ENCODE results near the gene MME. TPM values are rescaled to one million over a fixed set of nuclear protein-coding genes. Genes with fewer than 3 reads are reported as not detected.

The MME gene
- total and polyA plus RNA-seq, 2 of the 8 experiments (the other 6 are each of a cell fraction or from before 2014, with no cell fraction given), result 5.0 to 39.6 TPM

- TF ChIP-seq RXRA (IDR thresholded peaks at IDR 0.05; ENCODE audit: insufficient read depth, low read depth, low read length) (no peak), ZNF274 (IDR thresholded peaks at IDR 0.05; ENCODE audit: borderline replicate concordance, extremely low read depth, low read length) (no peak), GABPA (IDR thresholded peaks at IDR 0.05; ENCODE audit: borderline replicate concordance, insufficient read depth, low read length) (no peak), RFX5 (IDR thresholded peaks at IDR 0.05; ENCODE audit: borderline replicate concordance, low read depth, low read length) (no peak), CHD2 (IDR thresholded peaks at IDR 0.05; ENCODE audit: low read length) (no peak), BCL11A (IDR thresholded peaks at IDR 0.05; ENCODE audit: low read depth in 2 of 2, low read length in 2 of 2) (no peak), TCF12 (IDR thresholded peaks at IDR 0.05; ENCODE audit: low read depth, low read length) (no peak), EGR1 (IDR thresholded peaks at IDR 0.05; ENCODE audit: borderline replicate concordance, low read depth, low read length) (no peak), KDM1A (IDR thresholded peaks at IDR 0.05; ENCODE audit: borderline replicate concordance, low read length) (no peak), SIN3A (conservative IDR thresholded peaks at IDR 0.05 in 1 of 2, IDR thresholded peaks at IDR 0.05 in 1 of 2; ENCODE audit: low read depth in 1 of 2, low read length in 2 of 2) (no peak)
Measured at GRCh38 chr3:155065537-155065936, 14.6 kb upstream of the MME start (continued).

All from H1 (cell line).